HG02763 (cell line): ENCODE data around the gene FAM131B.
A peak's percentile ranks its signal among the peaks of the same experiment; 100 is the strongest.

ENCODE experiments used
- ATAC-seq: cut with Tn5 transposase; IDR thresholded peaks from one replicate; pipeline ENCODE4 v1.9.1; 2021; ENCODE audit warnings: mild to moderate bottlenecking, moderate library complexity; ENCODE audit not compliant: unreplicated experiment

The FAM131B gene

DNA sequence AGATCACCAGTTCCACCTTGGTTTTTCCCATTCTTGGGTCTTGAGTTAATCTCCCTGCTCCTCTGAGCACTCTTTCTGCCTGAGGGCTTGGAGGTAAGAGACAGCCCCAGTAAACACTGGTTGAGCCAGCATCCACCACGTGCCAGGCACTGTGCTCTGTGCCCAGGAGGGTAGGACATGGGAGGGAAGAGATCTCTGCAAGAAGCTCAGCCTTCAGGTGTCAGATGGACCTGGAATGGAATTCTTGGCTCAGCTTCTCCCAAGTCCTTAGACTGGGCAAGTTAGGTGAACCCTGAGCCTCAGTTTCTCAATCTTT is 21.1 kb upstream of the FAM131B start:
- ATAC-seq: no peak

GRCh38 chr7:143382791-143383641 is 20.5 kb upstream of the FAM131B start:
- ATAC-seq: no peak

GRCh38 chr7:143382126-143382790 is 19.7 kb upstream of the FAM131B start:
- ATAC-seq: no peak

DNA sequence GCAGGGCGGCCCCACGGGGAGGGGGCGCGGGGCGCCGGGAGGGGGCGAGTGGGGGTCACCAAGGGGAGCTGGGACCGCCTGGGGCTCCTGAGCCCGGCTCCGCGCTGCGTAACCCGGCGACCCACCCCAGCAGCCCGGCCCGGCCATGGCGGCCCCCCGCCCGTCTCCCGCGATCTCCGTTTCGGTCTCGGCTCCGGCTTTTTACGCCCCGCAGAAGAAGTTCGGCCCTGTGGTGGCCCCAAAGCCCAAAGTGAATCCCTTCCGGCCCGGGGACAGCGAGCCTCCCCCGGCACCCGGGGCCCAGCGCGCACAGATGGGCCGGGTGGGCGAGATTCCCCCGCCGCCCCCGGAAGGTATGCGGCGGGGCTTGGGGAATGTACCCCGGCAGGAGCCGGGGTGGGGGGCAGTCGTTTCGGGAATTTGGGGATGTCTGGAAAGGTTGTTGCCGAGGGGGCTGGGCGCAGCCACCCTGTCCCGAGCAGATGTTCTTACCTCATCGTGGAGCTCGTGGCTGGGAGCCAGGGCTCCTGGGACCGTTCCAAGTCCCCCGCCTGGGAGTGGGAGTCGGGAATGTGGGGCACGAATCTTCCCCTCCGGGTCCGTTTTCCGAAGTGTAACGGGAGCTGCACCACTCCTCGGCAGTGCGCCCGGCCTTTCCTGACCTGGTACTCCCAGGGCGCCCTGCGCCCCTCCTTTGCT is 19.1 kb upstream of the FAM131B start:
- peak; percentile 14 for ATAC-seq

GRCh38 chr7:143380646-143381426 is 18.3 kb upstream of the FAM131B start, which contains the start of gene ZYX:
Gene ZYX (plus strand): TSS chr7:143381345. CDS start chr7:143381572, 227 bp downstream.
- peak; percentile 77 for ATAC-seq

DNA sequence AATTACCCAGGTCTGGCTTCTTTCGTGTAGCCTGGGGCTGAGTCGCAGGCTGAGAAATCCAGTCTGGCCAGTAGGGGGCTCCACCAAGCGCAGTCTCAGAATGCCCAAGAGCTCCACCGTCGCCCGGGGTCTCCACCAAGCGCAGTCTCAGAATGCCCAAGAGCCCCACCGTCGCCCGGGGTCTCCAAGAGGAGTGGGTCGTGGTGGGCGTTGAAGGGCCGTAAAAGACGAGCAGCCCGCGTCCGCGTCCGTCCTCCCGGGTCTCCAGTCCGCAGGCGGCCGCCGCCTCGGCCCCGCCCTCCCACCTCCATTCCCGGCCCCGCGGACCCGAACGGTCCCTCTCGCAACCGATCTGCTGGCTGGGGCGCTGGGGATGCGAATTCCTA is 17.7 kb upstream of the FAM131B start:
- peak; percentile 56 for ATAC-seq

DNA sequence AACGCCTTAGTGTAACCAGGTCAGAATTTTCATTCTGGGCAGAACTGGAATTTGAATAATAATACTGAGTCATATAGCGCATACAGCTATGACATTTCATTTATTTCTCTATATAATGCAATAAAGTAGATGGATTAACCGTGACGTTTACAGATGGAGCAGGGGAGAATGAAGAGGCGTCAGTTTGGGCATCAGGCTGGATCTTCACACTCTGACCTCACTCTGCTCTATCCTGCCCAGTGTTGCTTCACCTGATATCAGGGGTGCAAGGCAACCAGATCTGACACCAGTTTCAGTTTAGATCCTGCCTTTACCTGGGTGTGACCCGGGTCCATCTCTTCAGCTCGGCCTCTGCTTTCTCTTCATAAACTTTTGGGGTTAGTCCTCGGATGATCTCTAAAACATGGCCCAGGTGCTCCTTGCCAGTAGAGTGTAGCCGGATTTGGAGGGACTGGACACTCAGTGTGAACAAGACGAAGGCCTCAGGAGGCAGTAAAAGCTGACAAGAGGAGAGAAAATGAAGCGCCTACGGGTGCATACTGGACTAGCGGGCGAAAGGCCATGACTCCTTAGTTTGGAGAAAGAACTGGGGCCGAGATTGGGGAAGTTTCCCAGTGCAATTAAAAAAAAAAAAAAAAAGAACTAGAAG is 17.2 kb upstream of the FAM131B start:
- peak; percentile 3 for ATAC-seq

DNA sequence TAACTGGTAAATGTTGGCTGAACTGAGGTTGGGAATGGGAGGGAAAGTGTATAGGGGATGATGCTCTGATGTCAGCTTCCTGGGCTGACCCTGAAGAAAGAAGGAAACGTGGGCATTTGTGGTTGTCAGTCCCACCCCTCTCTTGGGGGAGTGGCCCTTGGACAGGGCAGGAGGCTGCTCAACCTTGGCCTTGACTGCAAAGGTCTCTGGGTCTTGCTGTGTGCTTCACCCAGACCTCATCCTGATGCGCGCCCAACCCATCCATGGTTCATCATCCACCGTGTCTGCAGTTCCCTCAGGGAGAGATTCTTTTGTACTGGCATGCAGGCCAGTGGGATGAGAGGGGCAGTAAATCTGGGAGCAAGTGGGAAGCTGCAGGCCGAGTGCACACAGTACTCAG is 13.9 kb upstream of the FAM131B start:
- ATAC-seq: no peak

GRCh38 chr7:143375298-143376034 is 13.0 kb upstream of the FAM131B start:
- ATAC-seq: no peak

DNA sequence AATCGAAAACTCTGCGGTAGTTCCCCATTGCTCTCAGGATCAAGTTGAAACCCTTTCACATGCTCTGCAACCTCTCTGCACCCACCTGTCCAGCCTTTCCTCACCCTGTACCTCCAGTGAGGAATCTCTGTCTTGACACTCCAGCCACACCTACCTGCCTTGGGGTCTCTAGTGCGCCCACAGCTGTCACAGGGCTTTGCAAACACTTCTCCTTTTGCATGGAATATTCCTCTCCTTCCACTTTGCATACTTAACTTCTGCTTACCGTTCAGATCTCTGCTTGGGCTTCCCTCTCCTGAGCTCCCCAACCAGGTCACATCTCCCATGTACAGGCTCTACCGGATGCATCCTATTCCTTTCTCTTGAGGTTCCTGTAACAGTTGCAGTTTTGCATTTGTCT is 12.0 kb upstream of the FAM131B start:
- ATAC-seq: no peak

- ATAC-seq: no peak
Observed at GRCh38 chr7:143373255-143373794, 10.8 kb upstream of the FAM131B start.

- no peak for ATAC-seq
Observed at GRCh38 chr7:143372070-143372469, 9.6 kb upstream of the FAM131B start.

DNA sequence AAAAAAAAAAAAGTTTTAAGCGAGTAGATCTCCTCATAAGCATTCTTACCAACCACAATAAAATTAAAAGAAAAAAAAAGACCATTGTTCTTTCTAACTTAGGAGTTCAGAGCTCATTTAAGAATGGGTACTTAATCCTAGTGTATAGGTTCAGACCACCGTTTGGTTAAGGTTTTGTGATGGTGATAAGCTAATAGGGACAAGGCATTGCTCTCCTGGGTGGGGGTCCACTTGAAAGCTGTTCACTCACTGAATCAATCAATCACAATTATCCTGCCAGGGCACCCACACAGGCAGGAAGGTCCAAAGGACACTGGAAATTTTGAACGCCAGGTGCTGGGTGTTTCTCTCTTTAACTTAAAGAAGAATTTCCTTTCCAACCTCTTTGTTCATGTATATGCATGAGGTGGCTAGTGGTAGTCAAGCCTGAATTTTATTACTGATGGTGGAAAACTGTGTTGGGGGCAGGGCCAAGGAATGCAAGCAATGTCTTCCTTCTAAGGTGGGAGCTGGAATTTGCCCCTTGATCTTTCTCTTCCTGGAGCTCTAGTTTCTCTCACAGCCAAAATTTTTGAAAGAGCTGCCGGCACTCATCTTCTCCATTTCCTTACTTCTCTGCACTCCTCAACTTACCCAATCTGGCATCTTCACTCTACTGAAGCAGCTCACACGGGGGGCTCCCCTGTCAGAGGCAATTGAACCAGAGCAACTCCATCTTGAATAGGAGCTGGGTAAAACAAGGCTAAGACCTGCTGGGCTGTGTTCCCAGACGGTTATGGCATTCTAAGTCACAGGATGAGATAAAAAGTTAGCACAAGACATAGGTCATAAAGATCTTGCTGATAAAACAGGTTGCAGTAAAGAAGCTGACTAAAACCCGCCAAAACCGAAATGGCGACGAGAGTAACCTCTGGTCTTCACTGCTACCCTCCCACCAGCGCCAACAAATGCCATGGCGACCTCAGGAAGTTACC is 7.5 kb upstream of the FAM131B start:
- no peak for ATAC-seq

DNA sequence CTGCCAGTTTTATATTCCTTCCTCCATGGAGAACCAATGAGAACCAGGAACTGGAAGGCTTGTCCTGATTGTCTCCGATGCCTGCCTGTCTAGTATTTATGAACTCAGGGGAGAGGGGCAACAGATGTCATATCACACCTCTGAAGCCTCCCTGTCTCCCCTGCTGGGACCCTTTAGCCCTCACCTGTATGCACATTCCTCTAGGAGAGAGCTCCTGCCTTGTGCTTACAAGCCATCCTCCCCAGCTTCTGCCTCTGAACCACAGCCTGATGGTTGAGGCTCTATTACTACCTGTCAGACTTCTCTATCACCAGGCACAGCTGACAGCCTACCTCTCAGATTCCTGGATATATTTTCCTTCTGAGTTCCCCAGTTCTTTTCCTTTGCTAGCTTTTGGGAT is 5.9 kb upstream of the FAM131B start:
- no peak for ATAC-seq

GRCh38 chr7:143367972-143368371 is 5.5 kb upstream of the FAM131B start:
- ATAC-seq: no peak

- no peak for ATAC-seq
Observed at GRCh38 chr7:143363016-143363937, 764 bp upstream of the FAM131B start.

DNA sequence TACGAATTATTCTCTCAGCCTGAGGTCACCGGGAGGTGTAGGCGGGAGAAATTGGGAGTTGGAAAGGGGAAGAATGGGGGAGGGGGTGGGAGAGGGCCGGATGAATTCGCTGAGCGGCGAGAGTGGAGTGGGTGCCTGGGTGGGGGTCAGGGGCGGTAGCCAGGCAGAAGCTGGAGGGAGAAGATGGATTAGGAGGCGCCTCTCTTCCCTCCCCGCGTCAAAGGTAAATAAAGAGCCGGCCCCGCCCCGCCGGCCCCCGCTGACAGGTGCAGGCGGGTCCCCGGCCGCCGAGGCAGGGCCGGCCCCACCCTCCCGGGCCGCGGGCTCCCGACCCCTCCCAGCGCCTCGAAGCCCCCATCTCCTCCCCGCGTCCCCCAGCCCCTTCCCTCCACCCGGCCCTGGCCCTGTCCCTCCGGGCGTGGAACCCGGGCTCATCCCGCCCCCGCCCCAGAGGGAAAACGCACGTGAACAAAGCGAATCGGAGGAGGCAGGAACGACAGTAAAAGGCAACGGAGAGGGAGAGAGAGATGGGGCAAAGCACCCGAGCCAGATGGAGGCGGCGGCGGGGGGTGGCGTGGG is 872 bp downstream of the FAM131B start:
- no peak for ATAC-seq
